ENCODE results near the gene PRKAG2.

The PRKAG2 gene

DNA sequence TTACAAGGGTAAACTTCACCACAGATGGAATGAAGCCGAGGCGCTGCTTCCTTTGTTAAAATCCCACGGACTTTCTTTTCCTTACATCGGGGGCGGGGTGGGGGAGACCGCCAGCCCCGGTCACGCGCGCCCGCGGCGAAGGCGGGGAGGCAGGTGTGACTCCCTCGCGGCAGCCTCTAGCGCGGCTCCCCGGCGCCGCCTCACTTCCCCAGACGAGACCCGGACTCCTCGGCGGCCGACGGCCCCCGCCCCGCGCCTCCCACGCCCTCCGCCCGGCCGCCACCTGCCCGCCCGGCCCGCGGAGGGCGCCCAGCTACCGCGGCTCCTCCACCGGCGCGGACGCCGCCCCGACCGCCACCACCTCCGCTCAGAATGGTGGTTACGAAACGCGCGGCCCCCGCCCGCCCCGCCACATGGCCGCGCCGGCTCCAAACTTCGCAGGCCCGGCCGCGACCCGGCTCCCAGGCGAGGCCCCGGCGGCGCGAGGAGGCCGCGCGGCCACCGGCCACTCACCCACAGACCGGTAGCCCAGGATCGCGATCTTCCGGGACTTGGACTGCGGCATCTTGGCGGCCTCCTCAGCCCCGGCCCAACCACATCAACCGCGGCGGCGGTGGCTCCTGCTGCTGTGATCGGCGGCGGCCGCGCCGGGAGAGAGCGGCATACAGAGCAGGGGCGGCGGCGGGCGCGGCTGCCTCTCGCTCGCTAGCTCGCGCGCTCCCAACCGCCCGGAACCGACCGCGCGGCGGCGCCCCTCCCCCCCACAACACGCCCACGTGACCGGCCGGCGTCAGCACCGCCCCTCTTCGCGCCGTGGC lies 357.8 kb downstream of the PRKAG2 start:
- peak; percentile 32 to 34 for DNase-seq (ENCODE audit: low read depth in 2 of 2)

DNA sequence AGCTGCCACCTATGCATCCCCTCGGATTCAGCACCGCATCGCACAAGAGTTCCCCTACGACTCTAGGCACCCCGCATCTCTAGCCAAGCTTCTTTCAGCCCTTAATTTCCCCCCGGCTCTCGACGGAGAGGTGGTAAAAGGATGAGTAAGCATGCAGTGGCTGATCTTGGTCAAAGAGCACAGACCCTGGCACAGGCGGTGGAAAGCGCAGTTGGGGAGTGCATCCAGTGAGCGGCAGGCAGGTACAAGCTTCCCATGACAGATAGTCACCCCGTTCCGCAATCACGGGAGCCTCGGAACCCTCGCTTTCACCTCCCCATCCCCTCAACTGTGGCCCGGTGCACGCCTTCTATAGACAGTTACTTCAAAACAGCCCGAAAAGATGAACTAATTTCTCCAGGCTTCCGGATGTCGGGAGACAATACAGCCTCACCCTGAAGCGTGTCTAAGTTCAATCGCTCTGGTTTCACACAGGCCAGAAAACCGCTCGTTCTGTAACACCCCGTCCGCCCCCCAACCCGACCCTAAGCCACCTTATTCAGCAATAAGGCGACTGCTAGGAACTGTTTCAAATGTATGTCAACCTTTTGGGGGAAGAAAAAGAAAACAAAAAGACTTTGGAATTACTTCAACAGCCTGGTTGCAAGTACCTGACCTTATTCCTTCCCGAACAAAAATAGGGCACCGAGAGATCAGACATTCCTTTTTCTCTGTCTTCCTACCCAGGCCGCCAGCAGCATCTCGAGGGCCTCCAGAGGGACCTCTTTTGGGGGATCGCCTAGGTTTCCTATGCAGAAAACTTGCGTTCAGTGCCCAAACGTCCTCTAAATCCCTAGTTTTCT lies 358.6 kb downstream of the PRKAG2 start:
- peak; percentile 21 to 26 for DNase-seq (ENCODE audit: low read depth in 2 of 2)

DNA sequence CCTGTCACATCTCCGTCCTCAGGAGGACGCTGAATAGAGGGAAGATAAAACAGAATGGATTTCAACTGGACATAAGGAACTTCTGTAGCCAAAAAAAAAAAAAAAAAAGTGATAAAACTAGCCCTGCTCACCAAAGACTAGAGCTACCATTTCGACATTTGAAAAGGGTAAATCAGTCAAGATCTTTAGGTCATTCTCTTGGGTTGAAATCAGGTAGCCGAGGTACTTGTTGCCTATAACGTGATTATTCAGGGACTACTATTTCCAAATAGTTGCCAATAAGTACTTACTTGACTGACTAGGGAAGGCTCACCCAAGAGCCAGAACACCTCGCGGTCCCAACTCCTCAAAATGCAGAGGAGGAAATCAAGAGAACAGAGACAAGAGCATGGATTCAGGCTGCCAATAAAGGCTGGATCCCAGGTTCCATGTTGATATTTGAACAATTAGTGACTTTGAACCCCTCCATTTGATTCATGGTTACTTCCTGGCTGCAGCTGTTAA lies 359.3 kb downstream of the PRKAG2 start:
- no peak for DNase-seq (ENCODE audit: low read depth in 2 of 2)

DNA sequence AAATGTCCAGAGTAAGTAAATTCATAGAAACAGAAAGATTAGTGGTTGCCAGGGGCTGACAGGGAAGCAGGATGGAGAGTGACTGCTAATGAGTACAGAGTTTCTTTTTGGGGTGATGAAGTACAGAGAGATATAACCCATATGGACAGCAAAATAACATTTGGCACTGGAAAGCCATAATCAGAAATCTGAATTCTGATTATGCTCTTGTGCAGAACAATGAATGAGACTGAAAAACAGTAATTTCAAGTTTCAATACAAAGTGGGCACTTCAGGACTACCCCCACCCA lies 361.7 kb downstream of the PRKAG2 start:
- DNase-seq (ENCODE audit: low read depth in 2 of 2) = no peak

DNA sequence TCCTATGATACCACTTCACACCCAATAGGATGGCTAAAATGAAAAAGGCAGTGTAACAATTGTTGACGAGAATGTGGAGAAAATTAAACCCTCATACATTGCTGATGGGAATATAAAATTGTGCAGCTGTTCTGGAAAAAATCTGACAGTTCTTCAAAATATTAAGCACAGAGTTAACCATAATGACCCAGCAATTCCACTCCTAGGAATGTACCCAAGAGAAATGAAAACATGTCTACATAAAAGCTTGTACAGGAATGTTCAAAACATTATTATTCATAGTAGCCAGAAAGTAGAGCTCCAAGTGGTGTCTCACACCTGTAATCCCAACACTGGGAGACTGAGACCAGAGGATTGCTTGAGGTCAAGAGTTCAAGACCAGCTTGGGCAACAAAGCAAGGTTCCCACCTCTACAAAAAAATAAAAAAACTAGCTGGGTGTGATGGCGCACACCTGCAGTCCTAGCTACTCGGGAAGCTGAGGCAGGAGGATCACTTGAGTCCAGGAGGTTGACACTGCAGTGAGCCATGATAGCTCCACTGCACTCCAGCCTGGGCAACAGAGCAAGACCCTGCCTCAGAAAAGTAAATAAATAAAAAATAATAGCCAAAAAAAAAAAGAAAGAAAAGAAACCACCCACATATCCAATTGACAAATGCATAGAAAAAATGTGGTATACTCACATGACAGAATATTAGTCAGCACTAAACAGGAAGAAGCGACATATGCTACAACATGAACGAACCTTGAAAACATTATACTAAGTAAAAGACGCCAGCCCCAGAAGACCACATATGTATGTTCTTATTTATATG lies 362.2 kb downstream of the PRKAG2 start:
- DNase-seq (ENCODE audit: low read depth in 2 of 2) = no peak

DNA sequence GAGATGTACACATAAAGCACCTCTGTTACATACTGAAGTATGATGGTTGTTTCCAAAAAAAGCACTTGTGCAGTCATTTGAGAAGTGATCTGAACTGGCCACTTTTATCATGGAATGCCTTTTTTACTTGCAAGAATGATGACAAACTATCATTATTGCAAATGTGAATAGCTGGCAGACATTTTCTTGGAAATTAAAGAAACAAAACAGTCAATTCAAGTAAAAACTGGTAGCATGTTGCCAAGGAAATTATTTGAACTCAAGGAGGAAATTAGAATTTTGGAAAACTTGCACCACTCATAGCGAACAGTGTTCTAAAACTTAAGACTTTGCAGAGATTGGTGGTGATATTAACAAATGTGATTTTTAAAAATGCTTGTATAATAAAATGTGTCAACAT lies 363.8 kb downstream of the PRKAG2 start:
- DNase-seq (ENCODE audit: low read depth in 2 of 2) = no peak

DNA sequence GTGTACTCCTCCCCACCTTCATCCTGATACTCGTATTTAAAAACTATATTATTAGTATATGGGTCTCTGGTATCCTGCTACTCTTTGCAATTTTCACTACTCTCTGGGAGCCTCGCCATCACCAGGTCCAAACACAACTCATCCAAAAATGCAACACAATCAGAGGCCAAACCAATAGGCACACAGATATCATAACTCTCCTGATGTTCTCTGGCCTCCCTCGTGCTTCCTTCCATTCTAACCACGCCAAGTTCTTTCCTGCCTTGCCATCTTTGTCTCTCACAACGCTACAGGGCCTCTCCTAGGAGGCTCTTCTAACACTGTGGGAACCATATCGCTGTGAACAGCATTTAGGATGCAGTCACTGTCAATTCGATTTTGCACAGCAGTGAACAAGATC lies 364.6 kb downstream of the PRKAG2 start:
- DNase-seq (ENCODE audit: low read depth in 2 of 2) = no peak

DNA sequence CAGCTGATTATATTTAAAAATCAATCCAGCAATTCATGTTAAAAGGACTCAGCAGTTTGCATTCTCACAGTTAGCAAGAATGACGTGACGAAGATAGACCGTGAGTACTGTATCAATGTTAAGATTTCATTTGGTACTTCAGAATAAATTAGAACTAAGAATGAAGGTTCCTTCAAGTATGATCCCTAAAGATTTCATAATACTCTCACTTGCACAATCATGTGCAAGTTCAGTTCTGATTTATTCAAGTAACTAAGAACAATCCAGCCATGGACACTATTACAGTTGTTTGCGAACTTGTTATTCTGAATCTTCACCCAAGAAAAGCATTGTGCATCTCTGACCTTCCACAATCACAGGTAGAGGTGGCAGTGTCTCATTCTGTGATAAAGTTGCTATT lies 365.0 kb downstream of the PRKAG2 start:
- DNase-seq (ENCODE audit: low read depth in 2 of 2) = no peak

DNA sequence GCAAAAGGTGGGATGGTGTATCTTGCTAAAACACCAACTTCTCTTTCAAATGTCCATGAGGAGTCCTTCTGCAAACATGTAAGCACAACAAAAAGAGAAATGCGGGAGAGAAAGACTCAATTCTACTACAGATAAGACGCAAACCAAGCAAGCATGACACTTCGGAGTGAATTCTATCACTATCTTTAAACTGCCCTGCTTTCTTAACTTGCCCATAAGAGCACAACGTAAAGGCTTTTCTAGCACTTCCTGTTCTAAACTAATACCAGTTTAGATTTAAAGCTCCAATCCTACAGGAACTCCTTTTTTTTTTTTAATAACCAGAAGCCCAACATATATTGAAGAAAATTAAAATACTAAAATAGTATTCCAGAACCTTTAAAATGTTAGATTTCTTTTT lies 365.6 kb downstream of the PRKAG2 start:
- DNase-seq (ENCODE audit: low read depth in 2 of 2) = no peak

DNA sequence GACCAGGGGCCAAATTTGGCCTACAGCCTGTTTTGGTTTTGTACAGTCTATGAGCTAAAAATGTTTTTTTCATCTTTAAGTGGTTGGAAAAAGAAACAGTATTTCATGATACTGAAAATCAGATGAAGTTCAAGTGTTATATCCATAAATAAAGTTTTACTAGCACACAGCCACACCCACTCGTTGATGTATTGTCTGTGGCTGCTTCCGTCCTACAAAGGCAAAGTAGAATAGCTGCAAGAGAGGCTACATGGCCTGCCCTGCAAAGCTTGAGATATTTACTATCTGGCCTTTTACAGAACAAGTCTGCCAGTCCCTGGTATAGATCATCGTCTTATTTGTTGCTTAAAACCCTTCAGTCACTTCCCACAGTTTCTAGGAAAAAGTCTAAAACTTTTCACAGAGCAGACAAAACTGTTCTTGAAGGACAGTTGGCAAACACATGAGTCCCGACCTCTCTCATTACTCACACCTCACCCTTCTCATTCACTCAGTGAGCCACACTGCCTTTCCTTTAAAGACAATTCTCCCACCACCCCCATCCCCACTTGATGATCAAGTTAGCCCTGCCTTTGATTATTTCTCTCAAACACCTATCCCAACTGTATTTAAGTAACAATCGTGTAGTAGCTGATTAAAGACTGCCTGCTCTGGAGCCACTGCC lies 367.1 kb downstream of the PRKAG2 start:
- no peak for DNase-seq (ENCODE audit: low read depth in 2 of 2)

DNA sequence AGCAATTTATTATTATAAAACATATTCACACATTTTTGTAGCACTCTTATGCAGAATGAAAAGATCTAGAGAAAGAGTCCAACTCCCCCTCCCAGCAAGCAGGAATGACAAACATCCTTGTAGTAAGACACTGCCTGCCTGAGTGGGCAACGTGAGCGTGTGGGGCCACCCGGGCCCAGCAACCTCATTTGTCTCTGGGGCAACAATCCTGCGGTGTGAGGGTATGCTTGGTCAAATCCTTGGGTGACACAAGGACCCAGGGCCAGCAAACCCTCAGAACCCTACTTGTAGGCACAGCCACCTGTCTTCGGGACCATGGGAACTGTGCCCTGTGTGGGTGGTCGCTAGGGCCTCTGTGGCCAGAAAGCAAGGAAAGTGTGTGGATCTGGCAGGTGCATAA lies 367.9 kb downstream of the PRKAG2 start:
- DNase-seq (ENCODE audit: low read depth in 2 of 2) = no peak

DNA sequence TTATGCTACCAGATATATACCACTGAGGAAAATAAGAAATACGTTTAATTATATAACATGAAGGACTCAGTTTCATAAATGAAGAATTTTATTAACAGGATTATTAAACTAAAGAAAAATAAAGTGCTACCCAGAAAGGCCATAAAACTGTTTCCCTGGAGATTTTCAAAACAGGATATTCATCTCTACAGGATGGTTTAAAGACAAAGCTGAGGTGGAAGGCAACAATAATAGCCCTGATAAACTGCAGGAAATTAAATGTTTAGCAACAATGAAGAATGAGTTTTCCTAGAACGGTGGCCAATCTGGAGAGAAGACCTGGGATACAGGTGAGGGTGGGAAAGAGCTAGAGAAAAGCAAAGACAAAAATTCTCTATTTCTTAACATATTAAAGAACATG lies 369.1 kb downstream of the PRKAG2 start:
- no peak for DNase-seq (ENCODE audit: low read depth in 2 of 2)

DNA sequence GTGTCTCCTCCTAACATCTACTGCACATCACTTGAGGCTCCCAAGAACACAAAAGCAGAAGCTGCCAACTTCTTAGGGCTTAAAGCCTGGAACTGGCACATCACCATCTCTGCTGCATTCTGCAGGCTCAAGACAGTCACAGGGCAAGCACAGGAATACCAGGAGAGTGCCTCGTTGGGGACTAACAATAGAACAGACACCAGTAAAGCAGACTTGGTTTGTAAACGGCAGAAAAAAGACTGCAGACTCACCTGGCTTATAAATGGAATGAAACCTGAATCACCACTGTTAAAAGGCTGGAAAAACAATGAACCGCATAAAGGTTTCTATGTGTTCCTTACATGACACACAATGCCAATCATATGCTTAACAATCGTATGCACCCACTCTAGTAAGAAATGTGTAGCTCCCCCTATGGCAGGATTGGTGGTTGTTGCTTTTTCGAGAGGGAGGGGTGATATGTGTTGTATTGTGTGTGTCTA lies 370.0 kb downstream of the PRKAG2 start:
- no peak for DNase-seq (ENCODE audit: low read depth in 2 of 2)
